Fibroblast of villous mesenchyme (primary cell): Measurements from ENCODE around the gene MEF2C. TPM values are rescaled to one million over a fixed set of nuclear protein-coding genes. Genes with fewer than 3 reads are reported as not detected.
"Not testable (repeated sequence)": the region's sequence is repeated elsewhere in the genome, so short reads cannot be mapped to it uniquely, and the experiment has no call there.

ENCODE experiments used
- DNase-seq: peaks from one replicate; pipeline ENCODE4 v3.0.0-alpha.2; 2010; ENCODE audit warnings: low read depth
- H3K4me3 ChIP-seq: 2 replicates; pipeline ENCODE4 v1.5.1; 2011; ENCODE audit warnings: low read depth, mild to moderate bottlenecking, low read length
- CTCF ChIP-seq: IDR thresholded peaks from 2 replicates; pipeline ENCODE4 v1.5.1; 2012; ENCODE audit warnings: low read depth, mild to moderate bottlenecking, low read length; ENCODE audit not compliant: insufficient read depth
- total RNA-seq: library from RNA; depleted of rRNA; stranded (reverse); fragments of >200 nt; gene quantifications from 2 replicates; pipeline ENCODE4 v1.2.3, GENCODE V29; 2012

Gene MEF2C
- total RNA-seq, 1 donor: 16.0 TPM

- TF ChIP-seq CTCF: no peak
- no peak overlapping the region for H3K4me3 ChIP-seq
- DNase-seq: no peak
Observed at GRCh38 chr5:88924330-88924657, 41.3 kb upstream of the MEF2C start.

GRCh38 chr5:88923623-88924329 is 40.8 kb upstream of the MEF2C start:
- no peak for TF ChIP-seq CTCF
- no peak for DNase-seq
- H3K4me3 ChIP-seq: no peak overlapping the region

GRCh38 chr5:88912743-88913142 is 29.8 kb upstream of the MEF2C start:
- DNase-seq, H3K4me3 ChIP-seq: not testable (repeated sequence)

- DNase-seq, H3K4me3 ChIP-seq: not testable (repeated sequence)
Observed at GRCh38 chr5:88911059-88911572, 28.1 kb upstream of the MEF2C start.

- not testable (repeated sequence) for DNase-seq, H3K4me3 ChIP-seq
Observed at GRCh38 chr5:88904478-88904877, 21.5 kb upstream of the MEF2C start.

GRCh38 chr5:88903966-88904365 is 21.0 kb upstream of the MEF2C start:
- not testable (repeated sequence) for DNase-seq, H3K4me3 ChIP-seq

- H3K4me3 ChIP-seq, DNase-seq: not testable (repeated sequence)
Observed at GRCh38 chr5:88901077-88901476, 18.1 kb upstream of the MEF2C start.

GRCh38 chr5:88899096-88899737 is 16.2 kb upstream of the MEF2C start:
- DNase-seq: no peak
- no peak overlapping the region for H3K4me3 ChIP-seq
- no peak for TF ChIP-seq CTCF

GRCh38 chr5:88897748-88898147 is 14.8 kb upstream of the MEF2C start:
- H3K4me3 ChIP-seq: no peak overlapping the region
- no peak for DNase-seq
- no peak for TF ChIP-seq CTCF
